GM19035 (cell line): ENCODE measurements around the gene TBC1D3C.
"Not testable (repeated sequence)": the region's sequence is repeated elsewhere in the genome, so short reads cannot be mapped to it uniquely, and the experiment has no call there.

Experiments
- ATAC-seq: cut with Tn5 transposase; IDR thresholded peaks from one replicate; pipeline ENCODE4 v1.9.1; 2021; ENCODE audit not compliant: unreplicated experiment

TBC1D3C gene

DNA sequence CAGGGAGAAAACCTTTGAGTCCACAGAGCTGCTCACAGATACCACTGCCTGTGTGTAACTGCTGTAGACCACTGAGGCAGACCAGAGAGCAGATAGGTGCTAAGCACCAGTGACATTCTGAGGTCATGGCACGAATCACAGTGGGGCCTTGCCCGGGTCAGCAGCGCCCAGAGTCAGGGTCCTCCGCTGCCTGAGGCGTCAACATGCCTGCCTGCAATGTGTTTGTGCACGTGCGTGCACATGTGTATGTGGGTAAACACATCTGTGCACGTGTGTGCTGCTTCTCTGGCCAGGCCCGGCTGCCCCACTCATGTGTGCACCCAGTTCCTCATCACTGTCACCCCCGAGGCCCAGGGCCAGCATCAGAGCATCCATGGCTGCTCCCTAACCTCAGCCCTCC, at the start of gene TBC1D3C:
Gene TBC1D3C (minus strand): TSS at position 101 of the 400 bp plus-strand sequence. CDS start 1,568 bp downstream, outside the sequence.
- not testable (repeated sequence) for ATAC-seq

DNA sequence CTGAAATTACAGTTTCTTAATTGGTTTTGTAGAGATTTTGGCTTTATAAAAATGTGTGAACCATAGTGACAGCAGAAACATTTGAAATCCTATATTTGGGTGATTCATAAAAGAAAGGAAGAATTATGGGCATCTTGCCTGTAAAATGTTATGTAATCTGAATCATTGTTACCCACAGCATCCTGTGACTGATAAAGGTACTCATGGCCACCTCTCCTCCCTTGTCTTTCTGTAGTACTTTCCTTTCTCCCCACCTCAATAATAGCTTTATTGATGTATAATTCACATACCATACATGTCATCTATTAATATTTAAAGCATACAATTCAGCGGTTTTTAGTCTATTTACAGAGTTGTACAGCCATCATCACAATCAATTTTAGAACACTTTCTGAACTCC, 30.8 kb upstream of the TBC1D3C start:
- ATAC-seq: not testable (repeated sequence)

DNA sequence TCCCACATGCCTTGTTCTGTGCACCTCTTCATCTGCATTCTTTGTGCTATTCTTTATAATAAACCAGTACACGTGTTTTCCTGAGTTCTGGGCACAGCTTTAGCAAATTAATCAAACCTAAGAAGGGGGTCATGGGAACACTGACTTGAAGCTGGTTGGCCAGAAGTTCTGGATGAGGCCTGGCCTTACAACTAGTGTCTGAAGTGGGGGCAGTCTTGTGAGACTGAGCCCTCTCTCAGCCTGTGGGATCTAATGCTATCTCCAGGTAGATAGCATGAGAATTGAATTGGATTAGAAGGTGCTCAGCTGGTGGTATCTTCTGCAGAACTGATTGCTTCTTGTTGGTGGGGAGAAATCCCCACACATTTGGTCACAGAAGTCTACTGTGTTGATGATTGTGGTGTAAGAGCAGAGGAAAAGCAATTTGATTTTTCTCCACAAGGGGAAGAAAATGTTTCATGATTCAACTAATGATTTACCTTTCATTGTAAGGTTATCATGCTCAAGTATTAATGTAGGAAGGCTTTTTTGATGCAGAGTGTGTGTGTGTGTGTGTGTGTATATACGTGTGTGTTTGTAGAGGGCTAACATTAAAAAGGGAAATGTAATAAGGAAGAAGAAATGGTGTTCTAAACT, 25.7 kb upstream of the TBC1D3C start:
- not testable (repeated sequence) for ATAC-seq

DNA sequence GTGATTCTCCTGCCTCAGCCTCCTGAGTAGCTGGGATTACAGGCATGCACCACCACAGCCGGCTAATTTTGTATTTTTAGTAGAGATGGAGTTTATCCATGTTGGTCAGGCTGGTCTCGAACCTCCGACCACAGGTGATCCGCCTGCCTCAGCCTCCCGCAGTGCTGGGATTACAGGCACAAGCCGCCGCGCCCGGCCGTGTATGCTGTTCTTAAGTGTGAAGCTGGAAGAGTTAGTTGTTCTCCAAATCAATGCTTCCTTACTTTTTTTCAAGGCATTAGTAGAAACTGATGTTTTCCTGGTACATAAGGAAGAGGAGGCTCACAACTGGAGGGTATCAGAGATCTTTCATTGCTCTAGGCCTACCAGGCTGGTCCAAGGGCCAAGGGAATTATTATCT, 19.7 kb upstream of the TBC1D3C start:
- ATAC-seq: not testable (repeated sequence)

DNA sequence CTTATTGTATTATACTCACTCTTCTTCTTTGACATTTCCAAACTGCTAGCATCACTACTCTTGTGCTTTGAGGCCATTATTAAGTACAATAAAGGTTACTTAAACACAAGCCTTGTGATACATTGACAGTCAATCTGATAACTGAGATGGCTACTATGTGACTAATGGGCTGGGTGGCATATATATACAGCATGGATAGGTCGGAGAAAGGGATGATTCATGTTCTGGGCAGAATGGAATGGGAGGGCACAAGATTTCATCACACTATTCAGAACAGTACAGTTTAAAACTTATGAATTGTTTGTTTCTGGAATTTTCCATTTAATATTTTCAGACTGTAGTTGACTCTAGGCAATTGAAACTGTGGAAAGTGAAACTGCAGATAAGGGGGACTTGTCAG, 18.9 kb upstream of the TBC1D3C start:
- ATAC-seq: not testable (repeated sequence)
